Testis (tissue), 3 donors: ENCODE results near the gene CA10. TPM values are rescaled to one million over a fixed set of nuclear protein-coding genes. Genes with fewer than 3 reads are reported as not detected.

Source experiments
- DNase-seq: peaks from one replicate; pipeline ENCODE4 v3.0.0-alpha.2; 2019
- H3K27ac ChIP-seq, 2 donors: fragments of 200-600 bp; sonication (generic); one replicate each; pipeline ENCODE4 v1.5.1; 2019
- H3K27me3 ChIP-seq: fragments of 200-600 bp; sonication (generic); one replicate; pipeline ENCODE4 v1.5.1; 2019
- H3K36me3 ChIP-seq: fragments of 200-600 bp; sonication (generic); one replicate; pipeline ENCODE4 v1.5.1; 2017; ENCODE audit warnings: low read depth; ENCODE audit errors: missing control alignments
- H3K4me1 ChIP-seq: fragments of 200-600 bp; sonication (generic); one replicate; pipeline ENCODE4 v1.5.1; 2019
- H3K4me3 ChIP-seq, 2 donors: fragments of 200-600 bp; sonication (generic); one replicate each; pipeline ENCODE4 v1.5.1; 2017 to 2019
- H3K9me3 ChIP-seq: fragments of 200-600 bp; sonication (generic); one replicate; pipeline ENCODE4 v1.5.1; 2017
- POLR2A ChIP-seq: fragments of 450-650 bp; IDR thresholded peaks from one replicate; pipeline ENCODE4 v1.6.1; 2017; ENCODE audit warnings: antibody characterized with exemption, mild to moderate bottlenecking, moderate library complexity
- WGBS, 2 donors: methylation state at CpG; one replicate each; pipeline ENCODE4 v1.1.5; 2018; 5-methylcytosine and 5-hydroxymethylcytosine counted together
- intact Hi-C: fragments of 100-400 bp; cut with DNase I; formaldehyde crosslinking; loops from one replicate; pipeline ENCODE4 v1.15.1; 2023; ENCODE audit warnings: low total_unique reads
- polyA plus RNA-seq: library from polyadenylated mRNA; stranded (reverse); fragments of 350-450 nt; fragmentation: Illumina TruSeq; extraction: RNeasy Lipid Tissue Mini Kit (QIAGEN cat#74804); gene quantifications from one replicate; pipeline ENCODE4 v1.2.3, GENCODE V29; 2014; ENCODE audit warnings: low read depth, low replicate concordance; ENCODE audit not compliant: insufficient read depth
- total RNA-seq, 2 donors: library from RNA; depleted of rRNA; stranded (reverse); fragments of >200 nt; gene quantifications; one replicate each; pipeline ENCODE4 v1.2.3, GENCODE V29; 2016
- TF ChIP-seq, protein P1 (sequence below), 3 experiments: fragments of 450-650 bp in 2 of 3; fragments of 200-600 bp in 1 of 3; sonication (generic) in 1 of 3; IDR thresholded peaks; one replicate each; pipeline ENCODE4 v1.5.1; 2016 to 2019; ENCODE audit warnings: antibody characterized with exemption in 3 of 3, mild to moderate bottlenecking in 2 of 3, moderate library complexity in 1 of 3

Gene CA10
- total and polyA plus RNA-seq, 3 donors from 2014 or later: 5.0 to 30.7 (median 5.3) TPM

DNA sequence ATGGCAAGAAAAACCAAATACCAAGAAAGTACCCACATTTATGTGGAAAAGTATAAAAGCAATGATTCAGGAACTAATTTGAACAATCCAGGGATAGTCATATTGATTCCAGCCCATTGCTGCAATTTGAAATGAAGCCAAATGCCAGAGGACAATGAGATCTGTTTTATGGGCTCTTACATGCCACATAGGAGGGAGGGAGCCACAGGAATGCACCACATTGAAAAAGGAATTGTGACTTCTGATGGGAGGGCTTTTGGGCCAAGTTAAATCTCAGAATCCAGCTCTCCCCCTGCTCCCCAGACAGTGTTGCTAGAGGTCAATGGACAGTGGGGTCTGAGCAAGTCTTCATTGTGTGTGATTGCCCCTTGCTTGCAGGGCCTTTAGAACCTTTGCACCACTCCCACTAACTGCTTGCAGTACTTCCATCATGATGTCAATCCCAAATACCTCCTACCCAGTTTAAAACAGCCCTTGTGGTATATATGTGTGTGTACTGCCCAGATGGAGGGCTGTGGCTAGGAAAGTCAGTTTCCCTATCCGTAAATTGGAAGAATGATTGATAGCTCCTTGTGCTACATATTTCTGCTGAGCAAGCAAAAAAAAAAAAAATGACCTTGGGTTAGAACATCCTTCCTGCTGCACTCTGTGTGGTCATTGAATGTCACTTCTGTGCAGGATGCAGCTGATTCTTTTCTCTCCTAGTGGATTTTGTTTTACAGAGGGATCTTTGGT is 491.4 kb downstream of the CA10 start:
- Histone ChIP-seq H3K4me1 (no peaks in the 10 kb centered on the region), H3K4me3 (no peak overlapping the region), H3K27me3 (no peaks in the 10 kb centered on the region), H3K27ac (no peak overlapping the region), H3K36me3 (no peaks in the 10 kb centered on the region), H3K9me3 (no peaks in the 10 kb centered on the region)
- intact Hi-C loops: no loop called here
- TF ChIP-seq POLR2A: no peak
- TF ChIP-seq, protein P1, sequence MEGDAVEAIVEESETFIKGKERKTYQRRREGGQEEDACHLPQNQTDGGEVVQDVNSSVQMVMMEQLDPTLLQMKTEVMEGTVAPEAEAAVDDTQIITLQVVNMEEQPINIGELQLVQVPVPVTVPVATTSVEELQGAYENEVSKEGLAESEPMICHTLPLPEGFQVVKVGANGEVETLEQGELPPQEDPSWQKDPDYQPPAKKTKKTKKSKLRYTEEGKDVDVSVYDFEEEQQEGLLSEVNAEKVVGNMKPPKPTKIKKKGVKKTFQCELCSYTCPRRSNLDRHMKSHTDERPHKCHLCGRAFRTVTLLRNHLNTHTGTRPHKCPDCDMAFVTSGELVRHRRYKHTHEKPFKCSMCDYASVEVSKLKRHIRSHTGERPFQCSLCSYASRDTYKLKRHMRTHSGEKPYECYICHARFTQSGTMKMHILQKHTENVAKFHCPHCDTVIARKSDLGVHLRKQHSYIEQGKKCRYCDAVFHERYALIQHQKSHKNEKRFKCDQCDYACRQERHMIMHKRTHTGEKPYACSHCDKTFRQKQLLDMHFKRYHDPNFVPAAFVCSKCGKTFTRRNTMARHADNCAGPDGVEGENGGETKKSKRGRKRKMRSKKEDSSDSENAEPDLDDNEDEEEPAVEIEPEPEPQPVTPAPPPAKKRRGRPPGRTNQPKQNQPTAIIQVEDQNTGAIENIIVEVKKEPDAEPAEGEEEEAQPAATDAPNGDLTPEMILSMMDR (IDR thresholded peaks at IDR 0.05): no peak
- WGBS, 2 donors: 75 to 84% methylated on average over 1 of the region's 1 CpG
- DNase-seq: no peak

- Histone ChIP-seq H3K4me3 (no peak overlapping the region), H3K9me3 (no peaks in the 10 kb centered on the region), H3K27me3 (no peaks in the 10 kb centered on the region), H3K27ac (no peak overlapping the region), H3K36me3 (no peaks in the 10 kb centered on the region), H3K4me1 (no peaks in the 10 kb centered on the region)
- DNase-seq: no peak
- WGBS, 2 donors: 68 to 78% methylated on average over 2 of the region's 2 CpGs
- no peak for TF ChIP-seq POLR2A
- TF ChIP-seq, protein P1 (IDR thresholded peaks at IDR 0.05): no peak
- intact Hi-C loops: no loop called here
Observed at GRCh38 chr17:51662204-51663056, 496.1 kb downstream of the CA10 start.

GRCh38 chr17:51661403-51661802 is 497.1 kb downstream of the CA10 start:
- intact Hi-C loops: no loop called here
- WGBS, 2 donors: 75 to 76% methylated on average over 4 of the region's 4 CpGs
- DNase-seq: no peak
- H3K9me3 ChIP-seq: no peaks in the 10 kb centered on the region
- no peak for TF ChIP-seq POLR2A
- TF ChIP-seq, protein P1 (IDR thresholded peaks at IDR 0.05): no peak
- no peaks in the 10 kb centered on the region for H3K36me3 ChIP-seq
- no peak overlapping the region for H3K27ac ChIP-seq
- no peaks in the 10 kb centered on the region for H3K4me1 ChIP-seq
- H3K4me3 ChIP-seq: no peak overlapping the region
- no peaks in the 10 kb centered on the region for H3K27me3 ChIP-seq

DNA sequence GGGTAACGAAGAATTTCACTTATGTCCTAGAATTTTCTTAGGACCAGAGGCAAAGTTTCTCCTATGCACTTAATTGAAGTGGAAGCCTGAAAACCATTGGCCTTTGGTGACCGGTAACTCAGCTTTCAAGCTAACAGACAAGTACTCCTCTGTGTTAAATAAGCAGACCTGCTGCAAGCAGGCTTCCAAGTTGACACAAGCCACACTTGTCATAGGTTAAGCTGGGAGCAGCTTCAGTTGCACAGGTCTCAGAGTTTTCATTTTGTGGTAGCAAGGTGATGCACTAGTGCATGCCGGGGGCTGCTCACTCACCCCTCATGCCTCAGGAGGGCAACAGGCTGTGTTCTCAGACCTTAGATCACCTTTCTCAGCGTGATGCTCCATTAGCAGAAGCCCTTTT is 498.2 kb downstream of the CA10 start:
- Histone ChIP-seq H3K27ac (no peak overlapping the region), H3K27me3 (no peaks in the 10 kb centered on the region), H3K4me1 (no peaks in the 10 kb centered on the region), H3K36me3 (no peaks in the 10 kb centered on the region), H3K4me3 (no peak overlapping the region), H3K9me3 (no peaks in the 10 kb centered on the region)
- 77 to 90% methylated on average over 4 of the region's 4 CpGs for whole genome bisulfite sequencing, 2 donors
- TF ChIP-seq, protein P1 (IDR thresholded peaks at IDR 0.05): no peak
- TF ChIP-seq POLR2A: no peak
- intact Hi-C loops: no loop called here
- DNase-seq: no peak
